ENCODE measurements around the gene DNAH3. TPM values are rescaled to one million over a fixed set of nuclear protein-coding genes. Genes with fewer than 3 reads are reported as not detected.

The DNAH3 gene
- total and polyA plus RNA-seq, 2 of the 8 experiments (the other 6 are each of a cell fraction or from before 2014, with no cell fraction given) = 0.57 to 0.71 TPM

GRCh38 chr16:20941636-20941926 is 209.1 kb downstream of the DNAH3 start:
- Histone ChIP-seq H3K4ac (replicated peaks; ENCODE audit: insufficient read length, low read depth, low read length) (no peak overlapping the region), H2AK5ac (ENCODE audit: low read depth, low read length) (no peak overlapping the region), H3K18ac (ENCODE audit: extremely low read depth, low read length) (no peak overlapping the region), H3K23me2 (ENCODE audit: low read depth, low read length) (0 out of 2 replicates have a peak, but pooled peaks cover 2% of the 10 kb centered on the region), H3K27ac (ENCODE audit: low read depth, low read length) (no peak overlapping the region), H2AFZ (ENCODE audit: low read length) (no peak overlapping the region), H4K91ac (replicated peaks; ENCODE audit: insufficient read length, low read length) (no peak overlapping the region), H3K14ac (ENCODE audit: insufficient read length) (no peak overlapping the region), H3K79me2 (ENCODE audit: control insufficient read depth in 1 of 2, insufficient read depth in 2 of 2, low read length in 2 of 2) (no peaks in the 10 kb centered on the region), H4K8ac (ENCODE audit: extremely low read depth, insufficient read depth, low read length) (no peak overlapping the region), H3K9ac (replicated peaks in 1 of 4; ENCODE audit: extremely low read depth in 1 of 4, low read depth in 3 of 4, low read length in 3 of 4) (no peak overlapping the region), H3K23ac (ENCODE audit: insufficient read length) (no peak overlapping the region), H2BK120ac (replicated peaks; ENCODE audit: low read depth, low read length) (no peak overlapping the region), H2BK5ac (ENCODE audit: low read depth, low read length) (no peak overlapping the region), H4K5ac (ENCODE audit: insufficient read length, low read depth, low read length) (no peak overlapping the region), H3K79me1 (ENCODE audit: low read depth, low read length) (no peaks in the 10 kb centered on the region), H3K4me2 (ENCODE audit: insufficient read depth in 1 of 2, low read depth in 2 of 2, low read length in 2 of 2) (no peak overlapping the region), H2BK20ac (ENCODE audit: low read length) (no peak overlapping the region), H2BK12ac (ENCODE audit: low read depth, low read length) (no peak overlapping the region), H3K4me1 (replicated peaks in 1 of 4; ENCODE audit: control insufficient read depth in 3 of 4, insufficient read depth in 4 of 4, low read length in 3 of 4) (no peaks in the 10 kb centered on the region), H3K56ac (replicated peaks; ENCODE audit: insufficient read length, low read depth, low read length) (no peak overlapping the region), H3K36me3 (ENCODE audit: control insufficient read depth in 2 of 4, insufficient read depth in 4 of 4, low read length in 3 of 4) (no peaks in the 10 kb centered on the region), H4K20me1 (replicated peaks in 1 of 2; ENCODE audit: control insufficient read depth in 1 of 2, insufficient read depth in 2 of 2, low read length in 2 of 2) (no peaks in the 10 kb centered on the region), H3K4me3 (ENCODE audit: extremely low read depth in 1 of 4, insufficient read depth in 2 of 4, low read depth in 3 of 4, low read length in 4 of 4) (no peak overlapping the region), H3K27me3 (replicated peaks in 1 of 4; ENCODE audit: control insufficient read depth in 3 of 4, extremely low read depth in 1 of 4, insufficient read depth in 3 of 4, low read length in 3 of 4) (no peaks in the 10 kb centered on the region), H3K9me3 (ENCODE audit: insufficient read depth in 2 of 2, low read depth in 1 of 2, low read length in 1 of 2) (peaks cover 0 to 2% of the 10 kb centered on the region in 2 experiments; a peak in 1 of 4 replicates), H2BK15ac (ENCODE audit: low read length) (no peak overlapping the region)
- no peak for TF ChIP-seq EGR1 (IDR thresholded peaks at IDR 0.05; ENCODE audit: borderline replicate concordance, low read depth, low read length)
- TF ChIP-seq JUND (IDR thresholded peaks at IDR 0.05; ENCODE audit: low read length) = no peak
- no peak for TF ChIP-seq NANOG (IDR thresholded peaks at IDR 0.05; ENCODE audit: insufficient read depth, low read depth, low read length, poor library complexity, severe bottlenecking)
- no peak for TF ChIP-seq KDM4A (IDR thresholded peaks at IDR 0.05; ENCODE audit: low read depth, low read length, severe bottlenecking)
- TF ChIP-seq GTF2F1 (IDR thresholded peaks at IDR 0.05; ENCODE audit: borderline replicate concordance, low read depth, low read length) = no peak
- no peak for TF ChIP-seq SP4 (IDR thresholded peaks at IDR 0.05; ENCODE audit: low read length)
- TF ChIP-seq POLR2A (IDR thresholded peaks at IDR 0.05; ENCODE audit: control extremely low read depth in 1 of 2, low read depth in 2 of 2, low read length in 2 of 2) = no peak
- 94% methylated on average over 6 of the region's 6 CpGs; no CpG with 5 or more reads in 1 of the 2 experiments for WGBS, 2 experiments (ENCODE audit: extremely low coverage in 1 of 2, insufficient coverage in 1 of 2, insufficient read length in 1 of 2, insufficient replicate concordance in 2 of 2, low coverage in 1 of 2, low lambda C conversion rate in 2 of 2, missing lambda C conversion rate in 1 of 2)
- ChIA-PET POLR2A (ENCODE audit: partially characterized antibody) (no interaction called here), CTCF (ENCODE audit: partially characterized antibody) (interaction anchor here (0.9 to 1.4 kb wide), 2 partner anchors 11 to 17 kb away, joined by 3 to 4 read pairs; no protein-coding TSS in a partner anchor)
- DNase-seq (ENCODE audit: low read depth in 1 of 2, low spot score in 2 of 2) (no peak), FAIRE-seq (no peak)

All from H1 (cell line).